Astrocyte (in vitro differentiated cells and primary cell): ENCODE measurements around the gene CILP2. TPM values are rescaled to one million over a fixed set of nuclear protein-coding genes. Genes with fewer than 3 reads are reported as not detected.

Experiments used
- DNase-seq: peaks from one replicate; pipeline ENCODE4 v3.0.0-alpha.2; 2010; ENCODE audit warnings: low read depth
- FAIRE-seq: peaks from 2 replicates; lab custom pipeline; 2011; peaks lifted over from hg19 to GRCh38; lab: Jason Lieb, UNC
- H2AFZ ChIP-seq: 2 replicates; pipeline ENCODE4 v1.6.0; 2012; ENCODE audit warnings: low read depth, low read length, inconsistent platforms
- H3K27ac ChIP-seq: 2 replicates; pipeline ENCODE4 v1.5.1; 2011; ENCODE audit warnings: low read depth, low read length, inconsistent platforms
- H3K27me3 ChIP-seq: 2 replicates; pipeline ENCODE4 v1.6.0; 2011; ENCODE audit warnings: low read length, inconsistent platforms; ENCODE audit not compliant: insufficient read depth
- H3K36me3 ChIP-seq: 2 replicates; pipeline ENCODE4 v1.5.1; 2011; ENCODE audit warnings: low read length, inconsistent platforms; ENCODE audit not compliant: insufficient read depth
- H3K4me1 ChIP-seq: 2 replicates; pipeline ENCODE4 v1.5.1; 2011; ENCODE audit warnings: low read length, inconsistent platforms; ENCODE audit not compliant: insufficient read depth
- H3K4me2 ChIP-seq: 2 replicates; pipeline ENCODE4 v1.6.0; 2012; ENCODE audit warnings: low read length, inconsistent platforms
- H3K4me3 ChIP-seq: 2 replicates; pipeline ENCODE4 v1.5.1; 2011; ENCODE audit warnings: low read depth, mild to moderate bottlenecking, low read length, inconsistent platforms; ENCODE audit not compliant: insufficient read depth
- H3K79me2 ChIP-seq: 2 replicates; pipeline ENCODE4 v1.6.0; 2012; ENCODE audit warnings: mild to moderate bottlenecking, low read length, inconsistent platforms; ENCODE audit not compliant: insufficient read depth
- H3K9ac ChIP-seq: 2 replicates; pipeline ENCODE4 v1.6.0; 2012; ENCODE audit warnings: mild to moderate bottlenecking, low read length, inconsistent platforms
- H3K9me3 ChIP-seq: 2 replicates; pipeline ENCODE4 v1.5.1; 2012; ENCODE audit warnings: low read depth, mild to moderate bottlenecking, low read length, inconsistent platforms; ENCODE audit not compliant: insufficient read depth
- H4K20me1 ChIP-seq: 2 replicates; pipeline ENCODE4 v1.6.0; 2012; ENCODE audit warnings: low read length, inconsistent platforms; ENCODE audit not compliant: insufficient read depth
- H3K27ac Mint-ChIP-seq: one replicate; pipeline ENCODE4 v1.8.0; 2021; ENCODE audit warnings: mild to moderate bottlenecking, mixed read lengths; ENCODE audit not compliant: unreplicated experiment
- H3K27me3 Mint-ChIP-seq: one replicate; pipeline ENCODE4 v1.8.0; 2021; ENCODE audit warnings: low read depth, mixed read lengths; ENCODE audit not compliant: unreplicated experiment
- H3K36me3 Mint-ChIP-seq: one replicate; pipeline ENCODE4 v1.8.0; 2021; ENCODE audit warnings: low read depth, mixed read lengths; ENCODE audit not compliant: unreplicated experiment
- H3K4me1 Mint-ChIP-seq: one replicate; pipeline ENCODE4 v1.8.0; 2021; ENCODE audit warnings: low read depth, mixed read lengths; ENCODE audit not compliant: unreplicated experiment
- H3K4me3 Mint-ChIP-seq: one replicate; pipeline ENCODE4 v1.8.0; 2021; ENCODE audit warnings: mild to moderate bottlenecking, moderate library complexity, mixed read lengths; ENCODE audit not compliant: unreplicated experiment
- H3K9me3 Mint-ChIP-seq: one replicate; pipeline ENCODE4 v1.8.0; 2021; ENCODE audit warnings: mild to moderate bottlenecking, mixed read lengths; ENCODE audit not compliant: unreplicated experiment
- CTCF ChIP-seq: IDR thresholded peaks from 2 replicates; pipeline ENCODE4 v1.5.1; 2011; ENCODE audit warnings: low read depth, mild to moderate bottlenecking, inconsistent platforms, low read length, moderate library complexity; ENCODE audit not compliant: insufficient read depth
- EZH2 ChIP-seq: IDR thresholded peaks from 2 replicates; pipeline ENCODE4 v1.6.1; 2012; ENCODE audit warnings: mild to moderate bottlenecking, low read length, inconsistent platforms; ENCODE audit not compliant: insufficient read depth
- total RNA-seq: library from RNA; stranded (reverse); gene quantifications from 2 replicates; pipeline ENCODE4 v1.2.1, GENCODE V29; 2021

The CILP2 gene
- total RNA-seq, 1 donor from 2014 or later = 3.9 TPM

GRCh38 chr19:19547674-19548336 is 9.7 kb downstream of the CILP2 start:
- DNase-seq = no peak
- no peak overlapping the region for H3K4me3 ChIP-seq
- no peak overlapping the region for H3K4me2 ChIP-seq
- no peaks in the 10 kb centered on the region for H3K79me2 ChIP-seq
- no peak for TF ChIP-seq EZH2
- TF ChIP-seq CTCF = no peak
- H4K20me1 ChIP-seq = no peaks in the 10 kb centered on the region
- peaks cover 7% of the 10 kb centered on the region for H3K4me1 ChIP-seq
- no peak for FAIRE-seq
- peaks cover 8% of the 10 kb centered on the region for H3K27me3 ChIP-seq
- Mint-ChIP-seq H3K36me3 (peaks cover 8% of the 10 kb centered on the region), H3K9me3 (no peaks in the 10 kb centered on the region), H3K4me1 (peaks cover 16% of the 10 kb centered on the region), H3K4me3 (no peak overlapping the region), H3K27ac (no peak overlapping the region), H3K27me3 (peaks cover 13% of the 10 kb centered on the region)
- H3K9ac ChIP-seq = no peak overlapping the region
- H3K27ac ChIP-seq = no peak overlapping the region
- H2AFZ ChIP-seq = no peak overlapping the region
- H3K9me3 ChIP-seq = no peaks in the 10 kb centered on the region
- H3K36me3 ChIP-seq = no peaks in the 10 kb centered on the region

DNA sequence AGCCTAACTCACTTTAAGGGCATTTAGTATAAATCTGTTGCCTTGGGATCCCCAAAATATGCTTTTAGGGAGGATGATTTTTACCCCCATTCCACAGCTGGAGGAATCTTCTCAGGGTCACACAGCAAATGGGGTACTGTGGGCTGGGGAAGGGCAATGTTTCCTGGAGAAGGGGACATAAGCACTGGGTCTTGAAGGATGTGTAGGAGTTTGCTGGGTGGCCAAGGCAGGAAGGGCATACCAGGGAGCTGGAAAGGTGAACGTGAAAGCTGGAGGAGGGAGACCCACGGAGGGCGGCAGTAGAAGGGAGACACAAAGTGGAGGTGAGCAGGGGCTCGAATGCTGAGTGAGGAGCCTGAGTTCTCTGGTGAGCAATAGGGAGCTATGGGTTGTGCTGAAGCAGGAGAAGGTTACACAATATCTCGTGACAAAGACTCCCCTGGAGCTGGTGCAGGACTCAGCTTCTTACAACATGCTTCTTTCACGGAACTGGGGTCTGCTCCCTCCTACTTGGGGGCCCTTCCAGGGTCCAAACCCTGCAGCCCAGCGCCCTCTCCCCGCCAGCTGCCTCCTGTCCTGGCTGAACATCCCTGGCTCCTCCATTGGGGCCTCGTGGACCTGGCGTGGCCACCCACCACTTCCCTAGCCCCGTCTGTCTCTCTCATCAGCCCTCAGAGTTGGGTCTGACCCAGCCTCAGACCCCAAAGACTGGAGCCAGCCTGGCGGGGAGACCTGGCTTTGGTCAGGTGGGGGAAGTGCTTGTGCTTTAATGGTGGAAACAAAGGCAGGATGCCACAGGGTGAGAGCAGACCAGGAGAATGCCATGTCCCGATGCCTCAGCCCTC is 11.1 kb downstream of the CILP2 start:
- Histone ChIP-seq H3K9ac (no peak overlapping the region), H3K79me2 (no peaks in the 10 kb centered on the region), H2AFZ (no peak overlapping the region), H3K4me2 (no peak overlapping the region), H3K9me3 (no peaks in the 10 kb centered on the region), H3K4me1 (peaks cover 7% of the 10 kb centered on the region), H3K27ac (no peak overlapping the region), H3K4me3 (no peak overlapping the region), H3K36me3 (no peaks in the 10 kb centered on the region), H4K20me1 (no peaks in the 10 kb centered on the region), H3K27me3 (peaks cover 8% of the 10 kb centered on the region)
- Mint-ChIP-seq H3K27ac (no peak overlapping the region), H3K4me1 (peaks cover 16% of the 10 kb centered on the region), H3K27me3 (peaks cover 10% of the 10 kb centered on the region), H3K36me3 (peaks cover 6% of the 10 kb centered on the region), H3K9me3 (no peaks in the 10 kb centered on the region), H3K4me3 (no peak overlapping the region)
- no peak for DNase-seq
- TF ChIP-seq CTCF (no peak), EZH2 (no peak)
- no peak for FAIRE-seq
